ENCODE data around the gene SLC41A2.

The SLC41A2 gene

DNA sequence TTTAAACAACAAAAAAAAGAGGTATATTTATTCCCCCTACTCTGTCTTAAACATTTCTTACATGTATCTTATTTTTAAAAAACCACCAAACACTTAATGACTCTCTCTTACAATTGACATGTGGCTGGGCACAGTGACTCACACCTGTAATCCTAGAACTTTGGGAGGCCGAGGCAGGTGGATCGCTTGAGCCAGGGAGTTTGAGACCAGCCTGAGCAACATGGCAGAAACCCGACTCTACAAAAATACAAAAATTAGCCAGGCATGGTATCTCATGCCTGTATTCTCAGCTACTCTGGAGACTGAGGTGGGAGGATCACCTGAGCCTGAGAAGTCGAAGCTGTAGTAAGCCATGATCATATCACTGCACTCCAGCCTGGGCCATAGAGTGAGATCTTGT, 16.0 kb downstream of the SLC41A2 start:
- Mint-ChIP-seq H3K4me1 (no peaks in the 10 kb centered on the region), H3K4me3 (no peak overlapping the region), H3K9me3 (peaks cover 12% of the 10 kb centered on the region), H3K27me3 (ENCODE audit: low read depth) (peaks cover 3% of the 10 kb centered on the region), H3K27ac (no peak overlapping the region), H3K36me3 (ENCODE audit: low read depth) (peaks cover 4% of the 10 kb centered on the region)
- TF ChIP-seq, protein P1, sequence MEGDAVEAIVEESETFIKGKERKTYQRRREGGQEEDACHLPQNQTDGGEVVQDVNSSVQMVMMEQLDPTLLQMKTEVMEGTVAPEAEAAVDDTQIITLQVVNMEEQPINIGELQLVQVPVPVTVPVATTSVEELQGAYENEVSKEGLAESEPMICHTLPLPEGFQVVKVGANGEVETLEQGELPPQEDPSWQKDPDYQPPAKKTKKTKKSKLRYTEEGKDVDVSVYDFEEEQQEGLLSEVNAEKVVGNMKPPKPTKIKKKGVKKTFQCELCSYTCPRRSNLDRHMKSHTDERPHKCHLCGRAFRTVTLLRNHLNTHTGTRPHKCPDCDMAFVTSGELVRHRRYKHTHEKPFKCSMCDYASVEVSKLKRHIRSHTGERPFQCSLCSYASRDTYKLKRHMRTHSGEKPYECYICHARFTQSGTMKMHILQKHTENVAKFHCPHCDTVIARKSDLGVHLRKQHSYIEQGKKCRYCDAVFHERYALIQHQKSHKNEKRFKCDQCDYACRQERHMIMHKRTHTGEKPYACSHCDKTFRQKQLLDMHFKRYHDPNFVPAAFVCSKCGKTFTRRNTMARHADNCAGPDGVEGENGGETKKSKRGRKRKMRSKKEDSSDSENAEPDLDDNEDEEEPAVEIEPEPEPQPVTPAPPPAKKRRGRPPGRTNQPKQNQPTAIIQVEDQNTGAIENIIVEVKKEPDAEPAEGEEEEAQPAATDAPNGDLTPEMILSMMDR (IDR thresholded peaks at IDR 0.05; ENCODE audit: unreplicated experiment in 3 of 3), result no peak

DNA sequence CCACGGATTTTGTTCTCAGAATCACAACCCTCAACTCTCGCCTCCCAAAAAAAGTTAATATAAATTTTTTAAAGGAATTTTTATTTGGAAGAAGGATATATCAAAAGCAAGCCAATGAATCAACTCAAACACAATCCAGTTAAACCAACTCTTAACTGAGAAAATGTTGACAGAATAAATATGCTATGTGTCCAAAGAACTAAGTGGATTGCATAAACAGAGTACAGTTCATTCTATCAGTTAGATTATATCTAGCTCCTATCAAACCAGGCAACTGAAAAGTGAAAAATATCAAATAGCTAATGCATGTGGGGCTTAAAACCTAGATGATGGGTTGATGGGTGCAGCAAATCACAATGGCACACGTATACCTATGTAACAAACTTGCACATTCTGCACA, 16.6 kb downstream of the SLC41A2 start:
- TF ChIP-seq, protein P1 (IDR thresholded peaks at IDR 0.05; ENCODE audit: unreplicated experiment in 3 of 3), result no peak

DNA sequence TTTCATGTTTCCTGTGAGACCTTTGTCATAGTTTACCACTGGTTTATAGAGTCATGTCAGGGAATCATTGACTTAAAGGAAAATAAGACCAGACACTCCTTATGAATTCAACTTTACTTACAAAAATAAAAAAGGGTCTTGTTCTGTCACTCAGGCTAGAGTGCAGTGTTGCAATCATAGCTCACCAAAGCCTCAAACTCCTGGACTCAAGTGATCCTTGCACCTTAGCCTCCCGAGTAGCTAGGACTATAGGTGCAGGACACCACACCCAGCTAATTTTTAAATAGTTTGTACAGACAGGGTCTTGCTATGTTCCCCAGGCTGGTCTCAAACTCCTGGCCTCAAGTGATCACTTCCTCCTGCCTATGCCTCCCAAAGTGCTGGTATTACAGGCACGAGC, 19.0 kb downstream of the SLC41A2 start:
- H3K36me3 Mint-ChIP-seq (ENCODE audit: low read depth), result peaks cover 2% of the 10 kb centered on the region
- H3K9me3 Mint-ChIP-seq, result peaks cover 7% of the 10 kb centered on the region
- H3K27ac Mint-ChIP-seq, result no peak overlapping the region
- no peak overlapping the region for H3K4me3 Mint-ChIP-seq
- no peaks in the 10 kb centered on the region for H3K4me1 Mint-ChIP-seq
- peaks cover 8% of the 10 kb centered on the region for H3K27me3 Mint-ChIP-seq (ENCODE audit: low read depth)
- TF ChIP-seq, protein P1 (IDR thresholded peaks at IDR 0.05; ENCODE audit: unreplicated experiment in 3 of 3), result no peak

More for the DNA sequence above, 16.6 kb downstream of the SLC41A2 start:
- H3K4me3 Mint-ChIP-seq, result no peak overlapping the region
- peaks cover 3% of the 10 kb centered on the region for H3K27me3 Mint-ChIP-seq (ENCODE audit: low read depth)
- H3K27ac Mint-ChIP-seq, result no peak overlapping the region
- H3K4me1 Mint-ChIP-seq, result no peaks in the 10 kb centered on the region
- peaks cover 12% of the 10 kb centered on the region for H3K9me3 Mint-ChIP-seq
- H3K36me3 Mint-ChIP-seq (ENCODE audit: low read depth), result peaks cover 4% of the 10 kb centered on the region

DNA sequence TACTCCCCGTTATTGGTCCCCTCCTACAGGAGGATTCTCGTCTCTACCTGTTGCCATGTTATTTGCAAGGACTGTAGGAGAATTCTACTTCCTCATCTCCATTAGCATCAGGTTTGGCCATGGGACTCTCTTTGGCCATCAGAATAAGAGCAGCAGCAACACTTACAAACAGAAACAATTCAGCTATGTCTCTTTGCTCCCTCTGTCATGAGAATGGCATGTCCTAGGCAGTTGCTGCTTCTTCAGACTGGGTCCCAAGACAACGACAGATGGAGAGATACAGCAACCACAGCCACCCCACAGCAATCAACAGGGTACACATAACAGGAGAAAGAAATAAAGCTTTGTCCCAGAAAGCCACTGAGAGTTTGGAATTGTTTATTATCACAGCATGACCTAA, 19.7 kb downstream of the SLC41A2 start:
- H3K27me3 Mint-ChIP-seq (ENCODE audit: low read depth), result peaks cover 8% of the 10 kb centered on the region
- no peaks in the 10 kb centered on the region for H3K36me3 Mint-ChIP-seq (ENCODE audit: low read depth)
- TF ChIP-seq, protein P1 (IDR thresholded peaks at IDR 0.05; ENCODE audit: unreplicated experiment in 3 of 3), result no peak
- H3K4me3 Mint-ChIP-seq, result no peak overlapping the region
- peaks cover under 1% of the 10 kb centered on the region for H3K9me3 Mint-ChIP-seq
- no peaks in the 10 kb centered on the region for H3K4me1 Mint-ChIP-seq
- no peak overlapping the region for H3K27ac Mint-ChIP-seq

DNA sequence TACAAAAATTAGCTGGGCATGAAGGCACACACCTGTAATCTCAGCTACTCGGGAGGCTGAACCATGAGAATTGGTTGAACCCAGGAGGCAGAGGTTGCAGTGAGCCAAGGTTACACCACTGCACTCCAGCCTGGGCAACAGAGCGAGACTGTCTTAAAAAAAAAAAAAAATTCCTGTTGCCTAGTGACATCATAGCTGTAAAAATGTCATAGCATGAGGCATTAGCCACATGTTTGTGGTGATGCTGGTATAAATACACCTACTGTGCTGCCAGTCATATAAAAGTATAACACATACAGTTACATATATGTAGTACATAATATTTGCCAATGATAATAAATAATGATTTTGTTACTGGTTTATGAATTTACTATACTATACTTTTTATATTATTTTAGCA, 22.2 kb downstream of the SLC41A2 start:
- Mint-ChIP-seq H3K4me3 (no peak overlapping the region), H3K27ac (no peak overlapping the region), H3K4me1 (no peaks in the 10 kb centered on the region), H3K9me3 (no peaks in the 10 kb centered on the region), H3K36me3 (ENCODE audit: low read depth) (no peaks in the 10 kb centered on the region), H3K27me3 (ENCODE audit: low read depth) (peaks cover 5% of the 10 kb centered on the region)
- TF ChIP-seq, protein P1 (IDR thresholded peaks at IDR 0.05; ENCODE audit: unreplicated experiment in 3 of 3), result no peak

DNA sequence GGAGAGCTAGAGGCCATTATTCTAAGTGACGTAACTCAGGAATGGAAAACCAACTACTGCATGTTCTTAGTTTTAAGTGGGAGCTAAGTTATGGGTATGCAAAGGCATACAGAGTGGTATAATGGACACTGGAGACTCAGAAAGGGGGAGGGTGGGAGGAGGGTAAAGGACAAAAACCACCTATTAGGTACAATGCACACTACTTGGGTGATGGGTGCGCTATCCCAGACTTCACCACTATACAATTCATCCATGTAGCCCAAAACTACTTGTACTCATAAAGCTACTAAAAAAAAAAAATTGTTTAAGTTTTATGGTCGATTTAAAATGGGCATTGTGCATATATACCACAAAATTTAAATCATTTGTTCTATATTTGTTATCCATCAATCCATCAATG, 24.3 kb downstream of the SLC41A2 start:
- TF ChIP-seq, protein P1 (IDR thresholded peaks at IDR 0.05; ENCODE audit: unreplicated experiment in 3 of 3), result no peak
- no peaks in the 10 kb centered on the region for H3K36me3 Mint-ChIP-seq (ENCODE audit: low read depth)
- no peaks in the 10 kb centered on the region for H3K4me1 Mint-ChIP-seq
- peaks cover 5% of the 10 kb centered on the region for H3K27me3 Mint-ChIP-seq (ENCODE audit: low read depth)
- H3K27ac Mint-ChIP-seq, result no peak overlapping the region
- H3K9me3 Mint-ChIP-seq, result no peaks in the 10 kb centered on the region
- no peak overlapping the region for H3K4me3 Mint-ChIP-seq
